Measurements from ENCODE around the gene RAB38.

DNA sequence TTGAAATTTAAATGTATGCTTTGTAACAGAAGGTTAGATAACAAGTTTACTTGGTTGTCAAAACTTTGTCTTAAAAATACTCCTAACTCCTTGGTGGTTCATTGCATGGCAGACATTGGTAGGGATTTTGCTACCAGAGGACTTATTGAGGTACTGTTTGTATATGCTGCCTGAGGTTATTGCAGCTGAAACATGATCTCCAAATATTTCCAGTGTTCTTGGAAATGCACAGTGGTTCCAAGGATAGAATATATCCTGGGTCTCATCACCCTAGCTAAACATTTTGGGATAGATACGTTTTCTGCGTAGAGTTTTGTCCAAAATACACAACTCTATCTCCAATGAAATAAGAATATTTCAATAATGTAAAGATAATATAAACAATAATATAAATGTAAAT, 109.2 kb downstream of the RAB38 start:
- TF ChIP-seq, protein P1, sequence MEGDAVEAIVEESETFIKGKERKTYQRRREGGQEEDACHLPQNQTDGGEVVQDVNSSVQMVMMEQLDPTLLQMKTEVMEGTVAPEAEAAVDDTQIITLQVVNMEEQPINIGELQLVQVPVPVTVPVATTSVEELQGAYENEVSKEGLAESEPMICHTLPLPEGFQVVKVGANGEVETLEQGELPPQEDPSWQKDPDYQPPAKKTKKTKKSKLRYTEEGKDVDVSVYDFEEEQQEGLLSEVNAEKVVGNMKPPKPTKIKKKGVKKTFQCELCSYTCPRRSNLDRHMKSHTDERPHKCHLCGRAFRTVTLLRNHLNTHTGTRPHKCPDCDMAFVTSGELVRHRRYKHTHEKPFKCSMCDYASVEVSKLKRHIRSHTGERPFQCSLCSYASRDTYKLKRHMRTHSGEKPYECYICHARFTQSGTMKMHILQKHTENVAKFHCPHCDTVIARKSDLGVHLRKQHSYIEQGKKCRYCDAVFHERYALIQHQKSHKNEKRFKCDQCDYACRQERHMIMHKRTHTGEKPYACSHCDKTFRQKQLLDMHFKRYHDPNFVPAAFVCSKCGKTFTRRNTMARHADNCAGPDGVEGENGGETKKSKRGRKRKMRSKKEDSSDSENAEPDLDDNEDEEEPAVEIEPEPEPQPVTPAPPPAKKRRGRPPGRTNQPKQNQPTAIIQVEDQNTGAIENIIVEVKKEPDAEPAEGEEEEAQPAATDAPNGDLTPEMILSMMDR (IDR thresholded peaks at IDR 0.05): no peak
- no peak for TF ChIP-seq POLR2A (IDR thresholded peaks at IDR 0.05)

Measured in uterus (tissue), 2 donors.